H1 (cell line): ENCODE results near the gene POPDC2. TPM values are rescaled to one million over a fixed set of nuclear protein-coding genes. Genes with fewer than 3 reads are reported as not detected.

ENCODE experiments used
- CTCF ChIA-PET: fragments of 300-600 bp; sonication (Branson Sonifier 250); formaldehyde crosslinking; loops from one replicate; lab custom pipeline; 2021; ENCODE audit not compliant: partially characterized antibody; lab: Charles Lee
- POLR2A ChIA-PET: fragments of 300-600 bp; sonication (Branson Sonifier 250); formaldehyde crosslinking; loops from one replicate; lab custom pipeline; 2021; ENCODE audit warnings: inconsistent platforms; ENCODE audit not compliant: partially characterized antibody; lab: Charles Lee
- DNase-seq, 2 experiments: peaks; one replicate each; pipeline versions ENCODE4 v3.0.0 to v3.0.0-alpha.2; 2010 to 2022; ENCODE audit warnings: low spot score in 2 of 2, low read depth in 1 of 2, mixed read lengths in 1 of 2
- FAIRE-seq: peaks from 2 replicates; lab custom pipeline; 2011; peaks lifted over from hg19 to GRCh38; lab: Jason Lieb, UNC
- H2AFZ ChIP-seq: 2 replicates; pipeline ENCODE4 v1.8.1; 2012; ENCODE audit warnings: low read length, inconsistent platforms
- H2AK5ac ChIP-seq: 2 replicates; pipeline ENCODE4 v1.6.1; 2013; ENCODE audit warnings: low read depth, low read length
- H2BK120ac ChIP-seq: replicated peaks from 2 replicates; pipeline ENCODE3; 2013; ENCODE audit warnings: low read depth, low read length, inconsistent platforms
- H2BK12ac ChIP-seq: 2 replicates; pipeline ENCODE4 v1.6.1; 2013; ENCODE audit warnings: low read depth, low read length
- H2BK15ac ChIP-seq: 2 replicates; pipeline ENCODE4 v1.6.1; 2013; ENCODE audit warnings: low read length
- H2BK20ac ChIP-seq: 2 replicates; pipeline ENCODE4 v1.6.1; 2013; ENCODE audit warnings: low read length
- H2BK5ac ChIP-seq: 2 replicates; pipeline ENCODE4 v1.6.1; 2013; ENCODE audit warnings: low read depth, low read length
- H3K14ac ChIP-seq: 2 replicates; pipeline ENCODE4 v1.6.1; 2013; ENCODE audit warnings: inconsistent platforms; ENCODE audit not compliant: insufficient read length
- H3K18ac ChIP-seq: 2 replicates; pipeline ENCODE4 v1.6.1; 2013; ENCODE audit warnings: low read length; ENCODE audit errors: extremely low read depth
- H3K23ac ChIP-seq: 2 replicates; pipeline ENCODE4 v1.6.1; 2013; ENCODE audit warnings: inconsistent platforms; ENCODE audit not compliant: insufficient read length
- H3K23me2 ChIP-seq: 2 replicates; pipeline ENCODE4 v1.6.1; 2013; ENCODE audit warnings: low read depth, low read length
- H3K27ac ChIP-seq: 2 replicates; pipeline ENCODE4 v1.6.1; 2011; ENCODE audit warnings: low read depth, low read length, inconsistent platforms
- H3K27me3 ChIP-seq, 4 experiments: replicated peaks in 1 of 4; 1 replicate in 1 of 4; 2 replicates in 3 of 4; pipeline versions ENCODE4 v1.6.1 to v1.8.1; 2011 to 2013; ENCODE audit warnings: low read length in 3 of 4, mild to moderate bottlenecking in 3 of 4, inconsistent platforms in 2 of 4, mixed read lengths in 2 of 4, moderate library complexity in 1 of 4; ENCODE audit not compliant: control insufficient read depth in 3 of 4, insufficient read depth in 3 of 4; ENCODE audit errors: extremely low read depth in 1 of 4
- H3K36me3 ChIP-seq, 4 experiments: 2 replicates each; pipeline versions ENCODE4 v1.6.1 to v1.8.1; 2011 to 2013; ENCODE audit warnings: mild to moderate bottlenecking in 4 of 4, low read length in 3 of 4, moderate library complexity in 2 of 4, control low read depth in 1 of 4, inconsistent platforms in 1 of 4; ENCODE audit not compliant: insufficient read depth in 4 of 4, control insufficient read depth in 2 of 4
- H3K4ac ChIP-seq: replicated peaks from 2 replicates; pipeline ENCODE3; 2013; ENCODE audit warnings: low read length, low read depth, mixed read lengths, inconsistent platforms; ENCODE audit not compliant: insufficient read length
- H3K4me1 ChIP-seq, 4 experiments: replicated peaks in 1 of 4; 1 replicate in 1 of 4; 2 replicates in 3 of 4; pipeline versions ENCODE4 v1.6.1 to v1.8.1; 2011 to 2013; ENCODE audit warnings: low read length in 3 of 4, inconsistent platforms in 2 of 4, mixed read lengths in 1 of 4; ENCODE audit not compliant: insufficient read depth in 4 of 4, control insufficient read depth in 3 of 4
- H3K4me2 ChIP-seq, 2 experiments: 2 replicates each; pipeline versions ENCODE4 v1.6.1 to v1.8.1; 2011 to 2013; ENCODE audit warnings: low read depth in 2 of 2, low read length in 2 of 2, control low read depth in 1 of 2, inconsistent platforms in 1 of 2, mild to moderate bottlenecking in 1 of 2; ENCODE audit not compliant: insufficient read depth in 1 of 2
- H3K4me3 ChIP-seq, 4 experiments: fragments of 200-600, 300-600 bp in 1 of 4; sonication (generic), shearing (Covaris generic), sonication (Bioruptor Twin) in 1 of 4; 2 replicates each; pipeline versions ENCODE4 v1.5.1 to v1.8.1; 2011 to 2016; ENCODE audit warnings: low read length in 4 of 4, low read depth in 3 of 4, control low read depth in 2 of 4, inconsistent platforms in 2 of 4, mild to moderate bottlenecking in 2 of 4, mixed read lengths in 1 of 4, moderate library complexity in 1 of 4; ENCODE audit not compliant: insufficient read depth in 2 of 4; ENCODE audit errors: extremely low read depth in 1 of 4
- H3K56ac ChIP-seq: replicated peaks from 2 replicates; pipeline ENCODE3; 2013; ENCODE audit warnings: low read depth, mild to moderate bottlenecking, mixed read lengths, low read length, inconsistent platforms; ENCODE audit not compliant: insufficient read length
- H3K79me1 ChIP-seq: 2 replicates; pipeline ENCODE4 v1.6.1; 2013; ENCODE audit warnings: low read depth, low read length, control low read depth
- H3K79me2 ChIP-seq, 2 experiments: 2 replicates each; pipeline versions ENCODE4 v1.6.1 to v1.8.1; 2012 to 2013; ENCODE audit warnings: low read length in 2 of 2, mild to moderate bottlenecking in 2 of 2, inconsistent platforms in 1 of 2; ENCODE audit not compliant: insufficient read depth in 2 of 2, control insufficient read depth in 1 of 2
- H3K9ac ChIP-seq, 4 experiments: replicated peaks in 1 of 4; 1 replicate in 1 of 4; 2 replicates in 3 of 4; pipeline versions ENCODE4 v1.6.1 to v1.8.1; 2011 to 2013; ENCODE audit warnings: low read depth in 3 of 4, low read length in 3 of 4, control low read depth in 2 of 4, mild to moderate bottlenecking in 2 of 4, moderate library complexity in 2 of 4, inconsistent platforms in 1 of 4; ENCODE audit errors: extremely low read depth in 1 of 4
- H3K9me3 ChIP-seq, 2 experiments: 2 replicates each; pipeline versions ENCODE4 v1.6.1 to v1.8.1; 2012 to 2013; ENCODE audit warnings: mild to moderate bottlenecking in 2 of 2, moderate library complexity in 2 of 2, control low read depth in 1 of 2, inconsistent platforms in 1 of 2, low read depth in 1 of 2, low read length in 1 of 2, mixed read lengths in 1 of 2; ENCODE audit not compliant: insufficient read depth in 2 of 2
- H4K20me1 ChIP-seq, 2 experiments: replicated peaks in 1 of 2; 2 replicates each; pipeline versions ENCODE3 to v1.8.1; 2011 to 2013; ENCODE audit warnings: inconsistent platforms in 2 of 2, low read length in 2 of 2, mild to moderate bottlenecking in 1 of 2; ENCODE audit not compliant: insufficient read depth in 2 of 2, control insufficient read depth in 1 of 2
- H4K5ac ChIP-seq: 2 replicates; pipeline ENCODE4 v1.6.1; 2013; ENCODE audit warnings: low read length, low read depth, mixed read lengths, inconsistent platforms; ENCODE audit not compliant: insufficient read length
- H4K8ac ChIP-seq: 2 replicates; pipeline ENCODE4 v1.8.0; 2013; ENCODE audit warnings: mild to moderate bottlenecking, moderate library complexity, low read length, inconsistent platforms; ENCODE audit not compliant: insufficient read depth; ENCODE audit errors: extremely low read depth
- H4K91ac ChIP-seq: replicated peaks from 2 replicates; pipeline ENCODE3; 2013; ENCODE audit warnings: low read length, mixed read lengths, inconsistent platforms; ENCODE audit not compliant: insufficient read length
- BRCA1 ChIP-seq: IDR thresholded peaks from 2 replicates; pipeline ENCODE4 v1.6.1; 2012; ENCODE audit warnings: low read depth, low read length, improper control_type of control experiment
- EZH2 ChIP-seq: fragments of 200-600 bp; sonication (generic); IDR thresholded peaks from 2 replicates; pipeline ENCODE4 v1.7.1; 2012; ENCODE audit warnings: low read depth, mild to moderate bottlenecking, moderate library complexity, low read length, inconsistent platforms; ENCODE audit not compliant: severe bottlenecking
- KDM1A ChIP-seq: fragments of 200-600, 300-600 bp; sonication (generic); IDR thresholded peaks from 2 replicates; pipeline ENCODE4 v1.7.1; 2016; ENCODE audit warnings: mild to moderate bottlenecking, low read length, borderline replicate concordance
- KDM4A ChIP-seq: IDR thresholded peaks from one replicate; pipeline ENCODE4 v1.7.1; 2012; ENCODE audit warnings: low read depth, mild to moderate bottlenecking, moderate library complexity, low read length, inconsistent platforms; ENCODE audit not compliant: severe bottlenecking
- MAFK ChIP-seq: IDR thresholded peaks from 2 replicates; pipeline ENCODE4 v1.6.1; 2012; ENCODE audit warnings: low read depth, mild to moderate bottlenecking, improper control_type of control experiment, low read length
- NRF1 ChIP-seq: IDR thresholded peaks from 2 replicates; pipeline ENCODE4 v1.6.1; 2011; ENCODE audit warnings: mild to moderate bottlenecking, low read depth, low read length, improper control_type of control experiment
- POU5F1 ChIP-seq: IDR thresholded peaks from 2 replicates; pipeline ENCODE4 v1.6.1; 2011; ENCODE audit warnings: low read depth, mild to moderate bottlenecking, low read length, moderate library complexity
- RXRA ChIP-seq: IDR thresholded peaks from 2 replicates; pipeline ENCODE4 v1.6.1; 2011; ENCODE audit warnings: low read depth, mild to moderate bottlenecking, low read length, moderate library complexity; ENCODE audit not compliant: insufficient read depth
- TBP ChIP-seq: IDR thresholded peaks from 2 replicates; pipeline ENCODE4 v1.6.1; 2011; ENCODE audit warnings: low read depth, low read length, improper control_type of control experiment
- TCF12 ChIP-seq: IDR thresholded peaks from 2 replicates; pipeline ENCODE4 v1.6.1; 2011; ENCODE audit warnings: low read depth, mild to moderate bottlenecking, low read length
- WGBS, 2 experiments: shearing (Covaris generic) in 1 of 2; methylation state at CpG; one replicate each; pipeline versions ENCODE4 v1.1.6 to v1.1.7; 2013 to 2015; ENCODE audit warnings: low lambda C conversion rate in 2 of 2, mixed read lengths in 2 of 2, inconsistent platforms in 1 of 2, low coverage in 1 of 2, missing lambda C conversion rate in 1 of 2; ENCODE audit not compliant: insufficient replicate concordance in 2 of 2, insufficient coverage in 1 of 2, insufficient read length in 1 of 2; ENCODE audit errors: extremely low coverage in 1 of 2, missing lambda C conversion rate in 1 of 2; 5-methylcytosine and 5-hydroxymethylcytosine counted together
- polyA plus RNA-seq, 7 experiments: library from polyadenylated mRNA; depleted of rRNA in 3 of 7; stranded (reverse) in 5 of 7; unstranded in 2 of 7; fragments of >200 nt in 5 of 7; fragments of 200-250 nt in 2 of 7; gene quantifications; 1 replicate in 5 of 7; 2 replicates in 1 of 7; 4 replicates in 1 of 7; pipeline versions ENCODE4 v1.2.1 to v1.2.3, GENCODE V29; 2011 to 2013; ENCODE audit warnings: missing spikeins in 2 of 7, mixed read lengths in 2 of 7
- total RNA-seq: library from RNA; stranded (reverse); fragmentation: NEBNext Ultra II Directional; extraction: Animal tissue kit (Norgen Biotek cat#: 25700); gene quantifications from 2 replicates; pipeline ENCODE4 v1.2.1, GENCODE V29; 2021
- TF ChIP-seq, protein P1 (sequence below): IDR thresholded peaks from 2 replicates; pipeline ENCODE4 v1.6.1; 2011; ENCODE audit warnings: low read depth, mild to moderate bottlenecking, low read length; ENCODE audit not compliant: insufficient read depth

Gene POPDC2
- total and polyA plus RNA-seq, 2 of the 8 experiments (the other 6 are each of a cell fraction or from before 2014, with no cell fraction given) = 0.65 to 1.1 TPM

DNA sequence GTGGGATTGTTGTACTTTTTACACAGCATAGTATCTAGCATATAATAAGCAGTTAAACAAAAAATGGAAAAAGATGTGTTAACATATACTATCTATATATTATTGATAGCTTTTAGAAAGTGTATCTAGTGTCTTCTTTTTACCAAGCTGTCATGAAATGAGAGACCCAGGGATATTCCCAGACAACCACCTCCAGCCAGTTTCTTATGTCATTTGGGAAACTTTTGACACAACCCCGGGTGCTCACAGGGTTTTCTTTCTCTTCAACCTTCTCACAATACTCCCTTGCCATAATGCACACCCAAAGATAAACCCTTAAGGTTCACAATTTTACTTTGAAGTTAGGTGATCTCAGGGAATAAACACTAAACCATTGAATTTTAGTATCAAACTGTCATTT is 67.5 kb downstream of the POPDC2 start:
- Histone ChIP-seq H3K27ac (no peak overlapping the region), H3K4ac (no peak overlapping the region), H3K4me1 (peaks cover 1 to 9% (median 5%) of the 10 kb centered on the region in 4 experiments; a peak in 4 of 7 replicates), H2BK12ac (no peak overlapping the region), H4K5ac (no peak overlapping the region), H2BK120ac (no peak overlapping the region), H3K36me3 (no peaks in the 10 kb centered on the region), H3K4me3 (no peak overlapping the region), H4K8ac (no peak overlapping the region), H3K18ac (no peak overlapping the region), H2BK15ac (no peak overlapping the region), H3K23ac (no peak overlapping the region), H3K56ac (no peak overlapping the region), H3K9ac (no peak overlapping the region), H4K20me1 (no peaks in the 10 kb centered on the region), H3K79me2 (no peaks in the 10 kb centered on the region), H3K23me2 (no peaks in the 10 kb centered on the region), H3K9me3 (no peaks in the 10 kb centered on the region), H2BK5ac (no peak overlapping the region), H3K79me1 (no peaks in the 10 kb centered on the region), H2AK5ac (no peak overlapping the region), H3K14ac (no peak overlapping the region), H2BK20ac (no peak overlapping the region), H3K4me2 (no peak overlapping the region), H4K91ac (no peak overlapping the region), H3K27me3 (no peaks in the 10 kb centered on the region), H2AFZ (no peak overlapping the region)
- TF ChIP-seq KDM1A = no peak
- no peak for TF ChIP-seq NRF1
- no peak for TF ChIP-seq TBP
- TF ChIP-seq, protein P1, sequence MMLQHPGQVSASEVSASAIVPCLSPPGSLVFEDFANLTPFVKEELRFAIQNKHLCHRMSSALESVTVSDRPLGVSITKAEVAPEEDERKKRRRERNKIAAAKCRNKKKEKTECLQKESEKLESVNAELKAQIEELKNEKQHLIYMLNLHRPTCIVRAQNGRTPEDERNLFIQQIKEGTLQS = no peak
- no peak for TF ChIP-seq TCF12
- TF ChIP-seq MAFK = no peak
- TF ChIP-seq POU5F1 = no peak
- no peak for TF ChIP-seq EZH2
- TF ChIP-seq KDM4A = no peak
- TF ChIP-seq RXRA = no peak
- no peak for TF ChIP-seq BRCA1
- no peak for FAIRE-seq
- WGBS, 2 experiments = 70% methylated on average over 1 of the region's 1 CpG; no CpG with 5 or more reads in 1 of the 2 experiments
- POLR2A ChIA-PET = interaction anchor here (2.2 kb wide), 1 partner anchor 13 kb away, joined by 7 read pairs; the partner anchor contains the start of gene ADPRH
- CTCF ChIA-PET = interaction anchor here (1.0 kb wide), 1 partner anchor 151 kb away, joined by 3 read pairs; no protein-coding TSS in a partner anchor
- no peak for DNase-seq
